GM23338 (cell line): Measurements from ENCODE around the gene SYMPK. TPM values are rescaled to one million over a fixed set of nuclear protein-coding genes. Genes with fewer than 3 reads are reported as not detected.

Experiments used
- ATAC-seq: fragments of 200-7000 bp; cut with Tn5 transposase; 3 replicates; pipeline ENCODE4 v1.9.1; 2020
- DNase-seq: peaks from one replicate; pipeline ENCODE4 v3.0.0-alpha.2; 2015; ENCODE audit warnings: low spot score
- H2AFZ ChIP-seq: fragments of 200-600 bp; sonication (generic); 2 replicates; pipeline ENCODE4 v1.8.0; 2016; ENCODE audit warnings: antibody characterized with exemption, mild to moderate bottlenecking, moderate library complexity
- H3F3A ChIP-seq: fragments of 200-600 bp; sonication (generic); replicated peaks from 2 replicates; pipeline ENCODE4 v1.8.0; 2017; ENCODE audit warnings: antibody characterized with exemption, mixed run types, low read depth
- H3K27ac ChIP-seq: fragments of 200-600 bp; sonication (generic); 2 replicates; pipeline ENCODE4 v1.6.1; 2016; ENCODE audit warnings: low read depth
- H3K27me3 ChIP-seq: fragments of 200-600 bp; sonication (generic); 2 replicates; pipeline ENCODE4 v1.8.0; 2016; ENCODE audit warnings: mild to moderate bottlenecking, mixed run types, moderate library complexity; ENCODE audit not compliant: insufficient read depth
- H3K36me3 ChIP-seq: fragments of 200-600 bp; sonication (generic); 2 replicates; pipeline ENCODE4 v1.8.0; 2016; ENCODE audit warnings: mild to moderate bottlenecking; ENCODE audit not compliant: insufficient read depth
- H3K4me1 ChIP-seq: fragments of 200-600 bp; sonication (generic); 2 replicates; pipeline ENCODE4 v1.8.0; 2016; ENCODE audit warnings: mild to moderate bottlenecking, moderate library complexity; ENCODE audit not compliant: insufficient read depth
- H3K4me2 ChIP-seq: fragments of 200-600 bp; sonication (generic); 2 replicates; pipeline ENCODE4 v1.7.1; 2017; ENCODE audit warnings: mixed run types
- H3K4me3 ChIP-seq: fragments of 200-600 bp; sonication (generic); 2 replicates; pipeline ENCODE4 v1.6.1; 2016; ENCODE audit warnings: mixed run types
- H3K79me2 ChIP-seq: fragments of 200-600 bp; sonication (generic); replicated peaks from 2 replicates; pipeline ENCODE4 v1.8.0; 2017; ENCODE audit warnings: mild to moderate bottlenecking; ENCODE audit not compliant: insufficient read depth
- H3K9me2 ChIP-seq: fragments of 200-600 bp; sonication (generic); 2 replicates; pipeline ENCODE4 v1.8.0; 2017; ENCODE audit not compliant: insufficient read depth
- H4K20me1 ChIP-seq: fragments of 200-600 bp; sonication (generic); replicated peaks from 2 replicates; pipeline ENCODE4 v1.8.0; 2017; ENCODE audit warnings: mild to moderate bottlenecking; ENCODE audit not compliant: insufficient read depth
- H3K27ac Mint-ChIP-seq: 2 replicates; pipeline ENCODE4 v1.8.0; 2020; ENCODE audit warnings: inconsistent platforms, mild to moderate bottlenecking, moderate library complexity, mixed read lengths
- H3K27me3 Mint-ChIP-seq: 3 replicates; pipeline ENCODE4 v1.8.0; 2022; ENCODE audit warnings: low read depth, mild to moderate bottlenecking, moderate library complexity, mixed read lengths, inconsistent platforms; ENCODE audit not compliant: insufficient read depth, poor library complexity
- H3K36me3 Mint-ChIP-seq: 3 replicates; pipeline ENCODE4 v1.8.0; 2021; ENCODE audit warnings: low read depth, mild to moderate bottlenecking, inconsistent platforms, moderate library complexity, mixed read lengths
- H3K4me1 Mint-ChIP-seq: 3 replicates; pipeline ENCODE4 v1.8.0; 2020; ENCODE audit warnings: mild to moderate bottlenecking, inconsistent platforms, mixed read lengths
- H3K4me3 Mint-ChIP-seq: 3 replicates; pipeline ENCODE4 v1.8.0; 2021; ENCODE audit warnings: moderate library complexity, mild to moderate bottlenecking, inconsistent platforms, mixed read lengths
- H3K9me3 Mint-ChIP-seq: 3 replicates; pipeline ENCODE4 v1.8.0; 2020; ENCODE audit warnings: moderate library complexity, mild to moderate bottlenecking, inconsistent platforms, mixed read lengths
- CREB1 ChIP-seq: fragments of 250-450 bp; sonication (Bioruptor Pico); IDR thresholded peaks from 2 replicates; pipeline ENCODE4 v1.5.0; 2020; ENCODE audit warnings: low read depth, mild to moderate bottlenecking, moderate library complexity
- EZH2 ChIP-seq: fragments of 200-600 bp; sonication (generic); IDR thresholded peaks from one replicate; pipeline ENCODE4 v1.8.0; 2017; ENCODE audit warnings: antibody characterized with exemption, mild to moderate bottlenecking, low read depth; ENCODE audit not compliant: unreplicated experiment
- EZH2phosphoT487 ChIP-seq: fragments of 200-600 bp; sonication (generic); IDR thresholded peaks from one replicate; pipeline ENCODE4 v1.8.1; 2018; ENCODE audit warnings: antibody characterized with exemption; ENCODE audit not compliant: unreplicated experiment
- JUNB ChIP-seq: IDR thresholded peaks from one replicate; pipeline ENCODE4 v1.6.1; 2016; ENCODE audit warnings: antibody characterized with exemption; ENCODE audit not compliant: unreplicated experiment
- NANOG ChIP-seq: IDR thresholded peaks from 2 replicates; pipeline ENCODE4 v1.6.1; 2016; ENCODE audit warnings: antibody characterized with exemption, borderline replicate concordance
- POLR2AphosphoS5 ChIP-seq: IDR thresholded peaks from 2 replicates; pipeline ENCODE4 v1.6.1; 2016; ENCODE audit warnings: antibody characterized with exemption, low read depth
- STAT1 ChIP-seq: IDR thresholded peaks from one replicate; pipeline ENCODE4 v1.6.1; 2016; ENCODE audit warnings: antibody characterized with exemption; ENCODE audit not compliant: unreplicated experiment
- ZNF114 ChIP-seq: fragments of 250-450 bp; sonication (Bioruptor Pico); IDR thresholded peaks from 2 replicates; pipeline ENCODE4 v1.5.0; 2020; ENCODE audit warnings: mild to moderate bottlenecking, moderate library complexity
- ZNF331 ChIP-seq: fragments of 250-450 bp; sonication (Bioruptor Pico); IDR thresholded peaks from 2 replicates; pipeline ENCODE4 v1.5.0; 2020; ENCODE audit warnings: low read depth, mild to moderate bottlenecking, moderate library complexity
- polyA plus RNA-seq: library from polyadenylated mRNA; unstranded; fragments of >200 nt; fragmentation: Nextera tagmentation; extraction: Ambion mirVana; gene quantifications from 2 replicates; pipeline ENCODE4 v1.2.1, GENCODE V29; 2016
- total RNA-seq: library from RNA; depleted of rRNA; stranded (reverse); fragments of >200 nt; shearing (Covaris generic); gene quantifications from 2 replicates; pipeline ENCODE4 v1.2.3, GENCODE V29; 2014
- TF ChIP-seq, protein P1 (sequence below): fragments of 250-450 bp; sonication (Bioruptor Pico); IDR thresholded peaks from 2 replicates; pipeline ENCODE4 v1.5.0; 2020; ENCODE audit warnings: mild to moderate bottlenecking, moderate library complexity
- TF ChIP-seq, protein P2 (sequence below): IDR thresholded peaks from one replicate; pipeline ENCODE4 v1.6.1; 2018; ENCODE audit warnings: antibody characterized with exemption; ENCODE audit not compliant: unreplicated experiment
- TF ChIP-seq, protein P3 (sequence below), 2 experiments: fragments of 200-600 bp in 1 of 2; sonication (generic) in 1 of 2; conservative IDR thresholded peaks; 2 replicates each; pipeline versions ENCODE4 v1.5.1 to v1.6.1; 2016 to 2017; ENCODE audit warnings: antibody characterized with exemption in 2 of 2, low read depth in 2 of 2, mild to moderate bottlenecking in 2 of 2, moderate library complexity in 1 of 2
- TF ChIP-seq, protein P4 (sequence below): IDR thresholded peaks from 2 replicates; pipeline ENCODE4 v1.6.1; 2016; ENCODE audit warnings: antibody characterized with exemption

SYMPK gene
- total and polyA plus RNA-seq, 2 experiments from 2014 or later, result 36.8 to 82.1 TPM

DNA sequence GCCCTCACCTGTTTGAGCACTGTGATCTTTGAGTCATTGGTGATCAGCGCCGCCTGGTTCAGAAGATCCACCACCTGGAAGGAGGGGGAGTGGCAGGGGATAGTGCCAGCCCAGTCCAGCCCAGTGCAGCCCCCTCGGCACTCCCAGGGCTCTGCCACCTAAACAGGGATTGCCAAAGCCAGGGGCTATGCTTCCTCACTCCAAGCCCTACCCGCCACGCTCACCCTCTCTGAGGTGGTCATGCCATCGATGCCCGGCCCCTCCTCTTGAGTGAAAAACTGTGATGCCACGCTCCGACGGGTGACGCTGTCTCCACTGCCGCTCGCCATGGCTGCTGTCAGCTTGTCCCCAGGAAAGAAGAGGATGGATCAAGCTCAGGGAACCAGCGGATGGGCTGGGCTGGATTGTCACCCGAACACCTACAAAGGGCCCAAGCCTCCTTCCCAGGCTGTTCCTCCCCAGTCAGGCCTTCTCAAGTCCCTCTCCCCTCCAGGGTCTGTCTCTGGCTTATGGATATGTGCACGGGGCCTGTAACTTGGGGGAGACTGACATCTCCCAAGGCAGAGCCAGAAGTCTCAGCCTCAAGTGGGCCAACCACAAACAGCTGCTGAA lies 8.7 kb downstream of the SYMPK start:
- TF ChIP-seq JUNB, result no peak
- TF ChIP-seq NANOG, result no peak
- no peak for TF ChIP-seq EZH2phosphoT487
- TF ChIP-seq, protein P1, sequence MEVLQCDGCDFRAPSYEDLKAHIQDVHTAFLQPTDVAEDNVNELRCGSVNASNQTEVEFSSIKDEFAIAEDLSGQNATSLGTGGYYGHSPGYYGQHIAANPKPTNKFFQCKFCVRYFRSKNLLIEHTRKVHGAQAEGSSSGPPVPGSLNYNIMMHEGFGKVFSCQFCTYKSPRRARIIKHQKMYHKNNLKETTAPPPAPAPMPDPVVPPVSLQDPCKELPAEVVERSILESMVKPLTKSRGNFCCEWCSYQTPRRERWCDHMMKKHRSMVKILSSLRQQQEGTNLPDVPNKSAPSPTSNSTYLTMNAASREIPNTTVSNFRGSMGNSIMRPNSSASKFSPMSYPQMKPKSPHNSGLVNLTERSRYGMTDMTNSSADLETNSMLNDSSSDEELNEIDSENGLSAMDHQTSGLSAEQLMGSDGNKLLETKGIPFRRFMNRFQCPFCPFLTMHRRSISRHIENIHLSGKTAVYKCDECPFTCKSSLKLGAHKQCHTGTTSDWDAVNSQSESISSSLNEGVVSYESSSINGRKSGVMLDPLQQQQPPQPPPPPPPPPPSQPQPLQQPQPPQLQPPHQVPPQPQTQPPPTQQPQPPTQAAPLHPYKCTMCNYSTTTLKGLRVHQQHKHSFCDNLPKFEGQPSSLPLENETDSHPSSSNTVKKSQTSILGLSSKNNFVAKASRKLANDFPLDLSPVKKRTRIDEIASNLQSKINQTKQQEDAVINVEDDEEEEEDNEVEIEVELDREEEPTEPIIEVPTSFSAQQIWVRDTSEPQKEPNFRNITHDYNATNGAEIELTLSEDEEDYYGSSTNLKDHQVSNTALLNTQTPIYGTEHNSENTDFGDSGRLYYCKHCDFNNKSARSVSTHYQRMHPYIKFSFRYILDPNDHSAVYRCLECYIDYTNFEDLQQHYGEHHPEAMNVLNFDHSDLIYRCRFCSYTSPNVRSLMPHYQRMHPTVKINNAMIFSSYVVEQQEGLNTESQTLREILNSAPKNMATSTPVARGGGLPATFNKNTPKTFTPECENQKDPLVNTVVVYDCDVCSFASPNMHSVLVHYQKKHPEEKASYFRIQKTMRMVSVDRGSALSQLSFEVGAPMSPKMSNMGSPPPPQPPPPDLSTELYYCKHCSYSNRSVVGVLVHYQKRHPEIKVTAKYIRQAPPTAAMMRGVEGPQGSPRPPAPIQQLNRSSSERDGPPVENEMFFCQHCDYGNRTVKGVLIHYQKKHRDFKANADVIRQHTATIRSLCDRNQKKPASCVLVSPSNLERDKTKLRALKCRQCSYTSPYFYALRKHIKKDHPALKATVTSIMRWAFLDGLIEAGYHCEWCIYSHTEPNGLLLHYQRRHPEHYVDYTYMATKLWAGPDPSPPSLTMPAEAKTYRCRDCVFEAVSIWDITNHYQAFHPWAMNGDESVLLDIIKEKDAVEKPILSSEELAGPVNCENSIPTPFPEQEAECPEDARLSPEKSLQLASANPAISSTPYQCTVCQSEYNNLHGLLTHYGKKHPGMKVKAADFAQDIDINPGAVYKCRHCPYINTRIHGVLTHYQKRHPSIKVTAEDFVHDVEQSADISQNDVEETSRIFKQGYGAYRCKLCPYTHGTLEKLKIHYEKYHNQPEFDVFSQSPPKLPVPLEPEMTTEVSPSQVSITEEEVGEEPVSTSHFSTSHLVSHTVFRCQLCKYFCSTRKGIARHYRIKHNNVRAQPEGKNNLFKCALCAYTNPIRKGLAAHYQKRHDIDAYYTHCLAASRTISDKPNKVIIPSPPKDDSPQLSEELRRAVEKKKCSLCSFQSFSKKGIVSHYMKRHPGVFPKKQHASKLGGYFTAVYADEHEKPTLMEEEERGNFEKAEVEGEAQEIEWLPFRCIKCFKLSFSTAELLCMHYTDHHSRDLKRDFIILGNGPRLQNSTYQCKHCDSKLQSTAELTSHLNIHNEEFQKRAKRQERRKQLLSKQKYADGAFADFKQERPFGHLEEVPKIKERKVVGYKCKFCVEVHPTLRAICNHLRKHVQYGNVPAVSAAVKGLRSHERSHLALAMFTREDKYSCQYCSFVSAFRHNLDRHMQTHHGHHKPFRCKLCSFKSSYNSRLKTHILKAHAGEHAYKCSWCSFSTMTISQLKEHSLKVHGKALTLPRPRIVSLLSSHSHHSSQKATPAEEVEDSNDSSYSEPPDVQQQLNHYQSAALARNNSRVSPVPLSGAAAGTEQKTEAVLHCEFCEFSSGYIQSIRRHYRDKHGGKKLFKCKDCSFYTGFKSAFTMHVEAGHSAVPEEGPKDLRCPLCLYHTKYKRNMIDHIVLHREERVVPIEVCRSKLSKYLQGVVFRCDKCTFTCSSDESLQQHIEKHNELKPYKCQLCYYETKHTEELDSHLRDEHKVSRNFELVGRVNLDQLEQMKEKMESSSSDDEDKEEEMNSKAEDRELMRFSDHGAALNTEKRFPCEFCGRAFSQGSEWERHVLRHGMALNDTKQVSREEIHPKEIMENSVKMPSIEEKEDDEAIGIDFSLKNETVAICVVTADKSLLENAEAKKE (CRISPR knock-in tag), result no peak
- TF ChIP-seq POLR2AphosphoS5, result no peak
- no peak for TF ChIP-seq ZNF114 (CRISPR knock-in tag)
- TF ChIP-seq ZNF331, result no peak
- TF ChIP-seq STAT1, result no peak
- no peak for TF ChIP-seq EZH2
- no peak for TF ChIP-seq CREB1 (CRISPR knock-in tag)
- TF ChIP-seq, protein P2, sequence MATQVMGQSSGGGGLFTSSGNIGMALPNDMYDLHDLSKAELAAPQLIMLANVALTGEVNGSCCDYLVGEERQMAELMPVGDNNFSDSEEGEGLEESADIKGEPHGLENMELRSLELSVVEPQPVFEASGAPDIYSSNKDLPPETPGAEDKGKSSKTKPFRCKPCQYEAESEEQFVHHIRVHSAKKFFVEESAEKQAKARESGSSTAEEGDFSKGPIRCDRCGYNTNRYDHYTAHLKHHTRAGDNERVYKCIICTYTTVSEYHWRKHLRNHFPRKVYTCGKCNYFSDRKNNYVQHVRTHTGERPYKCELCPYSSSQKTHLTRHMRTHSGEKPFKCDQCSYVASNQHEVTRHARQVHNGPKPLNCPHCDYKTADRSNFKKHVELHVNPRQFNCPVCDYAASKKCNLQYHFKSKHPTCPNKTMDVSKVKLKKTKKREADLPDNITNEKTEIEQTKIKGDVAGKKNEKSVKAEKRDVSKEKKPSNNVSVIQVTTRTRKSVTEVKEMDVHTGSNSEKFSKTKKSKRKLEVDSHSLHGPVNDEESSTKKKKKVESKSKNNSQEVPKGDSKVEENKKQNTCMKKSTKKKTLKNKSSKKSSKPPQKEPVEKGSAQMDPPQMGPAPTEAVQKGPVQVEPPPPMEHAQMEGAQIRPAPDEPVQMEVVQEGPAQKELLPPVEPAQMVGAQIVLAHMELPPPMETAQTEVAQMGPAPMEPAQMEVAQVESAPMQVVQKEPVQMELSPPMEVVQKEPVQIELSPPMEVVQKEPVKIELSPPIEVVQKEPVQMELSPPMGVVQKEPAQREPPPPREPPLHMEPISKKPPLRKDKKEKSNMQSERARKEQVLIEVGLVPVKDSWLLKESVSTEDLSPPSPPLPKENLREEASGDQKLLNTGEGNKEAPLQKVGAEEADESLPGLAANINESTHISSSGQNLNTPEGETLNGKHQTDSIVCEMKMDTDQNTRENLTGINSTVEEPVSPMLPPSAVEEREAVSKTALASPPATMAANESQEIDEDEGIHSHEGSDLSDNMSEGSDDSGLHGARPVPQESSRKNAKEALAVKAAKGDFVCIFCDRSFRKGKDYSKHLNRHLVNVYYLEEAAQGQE, result no peak
- TF ChIP-seq, protein P3, sequence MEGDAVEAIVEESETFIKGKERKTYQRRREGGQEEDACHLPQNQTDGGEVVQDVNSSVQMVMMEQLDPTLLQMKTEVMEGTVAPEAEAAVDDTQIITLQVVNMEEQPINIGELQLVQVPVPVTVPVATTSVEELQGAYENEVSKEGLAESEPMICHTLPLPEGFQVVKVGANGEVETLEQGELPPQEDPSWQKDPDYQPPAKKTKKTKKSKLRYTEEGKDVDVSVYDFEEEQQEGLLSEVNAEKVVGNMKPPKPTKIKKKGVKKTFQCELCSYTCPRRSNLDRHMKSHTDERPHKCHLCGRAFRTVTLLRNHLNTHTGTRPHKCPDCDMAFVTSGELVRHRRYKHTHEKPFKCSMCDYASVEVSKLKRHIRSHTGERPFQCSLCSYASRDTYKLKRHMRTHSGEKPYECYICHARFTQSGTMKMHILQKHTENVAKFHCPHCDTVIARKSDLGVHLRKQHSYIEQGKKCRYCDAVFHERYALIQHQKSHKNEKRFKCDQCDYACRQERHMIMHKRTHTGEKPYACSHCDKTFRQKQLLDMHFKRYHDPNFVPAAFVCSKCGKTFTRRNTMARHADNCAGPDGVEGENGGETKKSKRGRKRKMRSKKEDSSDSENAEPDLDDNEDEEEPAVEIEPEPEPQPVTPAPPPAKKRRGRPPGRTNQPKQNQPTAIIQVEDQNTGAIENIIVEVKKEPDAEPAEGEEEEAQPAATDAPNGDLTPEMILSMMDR (conservative IDR thresholded peaks at IDR 0.05; ENCODE audit: low read depth in 2 of 2), result no peak
- TF ChIP-seq, protein P4, sequence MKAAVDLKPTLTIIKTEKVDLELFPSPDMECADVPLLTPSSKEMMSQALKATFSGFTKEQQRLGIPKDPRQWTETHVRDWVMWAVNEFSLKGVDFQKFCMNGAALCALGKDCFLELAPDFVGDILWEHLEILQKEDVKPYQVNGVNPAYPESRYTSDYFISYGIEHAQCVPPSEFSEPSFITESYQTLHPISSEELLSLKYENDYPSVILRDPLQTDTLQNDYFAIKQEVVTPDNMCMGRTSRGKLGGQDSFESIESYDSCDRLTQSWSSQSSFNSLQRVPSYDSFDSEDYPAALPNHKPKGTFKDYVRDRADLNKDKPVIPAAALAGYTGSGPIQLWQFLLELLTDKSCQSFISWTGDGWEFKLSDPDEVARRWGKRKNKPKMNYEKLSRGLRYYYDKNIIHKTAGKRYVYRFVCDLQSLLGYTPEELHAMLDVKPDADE, result no peak
- peaks cover 44% of the 10 kb centered on the region for H4K20me1 ChIP-seq
- no peak overlapping the region for H2AFZ ChIP-seq
- no peak overlapping the region for H3K27ac ChIP-seq
- no peak for DNase-seq
- peaks cover 13% of the 10 kb centered on the region; the same call in 1 of the 2 replicates for H3F3A ChIP-seq
- no peaks in the 10 kb centered on the region for H3K9me3 Mint-ChIP-seq
- peaks cover 14% of the 10 kb centered on the region for H3K27me3 Mint-ChIP-seq
- no peak overlapping the region for H3K4me2 ChIP-seq
- no peak overlapping the region for H3K4me3 Mint-ChIP-seq
- H3K4me3 ChIP-seq, result no peak overlapping the region
- no peak overlapping the region for H3K27ac Mint-ChIP-seq
- H3K36me3 Mint-ChIP-seq, result peaks cover 64% of the 10 kb centered on the region
- peaks cover 36% of the 10 kb centered on the region for H3K36me3 ChIP-seq
- ATAC-seq, result no peak
- no peaks in the 10 kb centered on the region for H3K4me1 Mint-ChIP-seq
- H3K4me1 ChIP-seq, result no peaks in the 10 kb centered on the region
- no peaks in the 10 kb centered on the region for H3K9me2 ChIP-seq
- H3K27me3 ChIP-seq, result no peaks in the 10 kb centered on the region
- peaks cover 44% of the 10 kb centered on the region for H3K79me2 ChIP-seq
